Right renal pelvis (tissue), 4 donors: ENCODE measurements around the gene TRIOBP. TPM values are rescaled to one million over a fixed set of nuclear protein-coding genes. Genes with fewer than 3 reads are reported as not detected.
A peak's percentile ranks its signal among the peaks of the same experiment; 100 is the strongest.
"Not testable (repeated sequence)": the region's sequence is repeated elsewhere in the genome, so short reads cannot be mapped to it uniquely, and the experiment has no call there.

Experiments used
- DNase-seq, 4 donors: peaks; one replicate each; pipeline ENCODE4 v3.0.0-alpha.2; 2013; ENCODE audit warnings: low read depth in 4 of 4, low spot score in 3 of 4, missing footprints in 1 of 4
- polyA plus RNA-seq, 4 donors: library from polyadenylated mRNA; unstranded; fragments of 120-200 nt; gene quantifications; one replicate each; pipeline ENCODE4 v1.2.1, GENCODE V29; 2013; ENCODE audit not compliant: insufficient read length in 4 of 4

The TRIOBP gene
- polyA plus RNA-seq, 4 donors, result 60.6 to 89.0 (median 64.1) TPM

DNA sequence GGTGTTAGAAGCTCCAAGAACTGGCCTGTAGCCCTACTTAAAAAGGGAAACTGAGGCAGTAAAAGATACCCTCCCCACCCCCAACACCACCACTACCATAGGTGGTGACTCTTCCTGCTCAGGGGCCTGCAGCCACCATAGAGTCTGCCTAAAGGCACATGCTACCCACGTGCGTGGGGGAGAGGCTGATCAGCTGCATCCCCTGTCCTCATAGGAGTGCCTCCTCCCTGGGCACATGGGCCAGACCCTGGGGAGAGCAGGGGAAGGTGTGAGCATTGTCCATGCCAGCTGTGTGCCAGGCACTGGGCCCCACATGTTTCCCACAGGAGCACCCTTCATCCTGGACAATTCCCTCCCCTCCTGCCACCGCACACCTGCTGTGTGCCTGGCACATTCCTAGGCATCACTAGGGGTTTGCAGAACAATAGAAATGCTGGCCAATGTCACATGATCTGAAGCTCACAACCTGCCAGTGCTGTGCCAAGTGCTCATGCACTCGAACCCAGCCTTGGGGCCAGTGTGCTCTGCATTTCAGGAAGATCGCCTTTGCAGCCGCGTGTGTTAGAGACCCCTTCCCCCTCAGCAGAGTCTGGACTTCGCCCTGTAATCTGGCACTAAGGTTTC lies 69.2 kb downstream of the TRIOBP start:
- DNase-seq, result no peak

DNA sequence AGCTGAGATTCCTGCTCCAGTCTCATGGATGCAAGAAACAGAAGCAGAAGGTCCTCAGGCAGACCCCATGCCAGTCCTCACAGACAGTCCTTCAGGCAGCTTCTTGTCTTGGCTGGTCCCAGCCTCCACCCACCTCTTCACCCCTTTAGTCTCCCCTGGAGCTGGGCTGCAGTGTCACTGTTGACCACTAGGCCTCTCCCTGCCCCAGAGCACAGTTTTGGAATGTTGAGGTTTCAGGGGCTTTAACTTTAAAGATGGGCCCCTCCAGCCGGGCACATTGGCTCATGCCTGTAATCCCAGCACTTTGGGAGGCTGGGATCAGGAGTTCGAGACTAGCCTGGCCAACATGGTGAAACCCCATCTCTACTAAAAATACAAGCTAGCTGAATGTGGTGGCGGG lies 71.4 kb downstream of the TRIOBP start:
- no peak for DNase-seq

DNA sequence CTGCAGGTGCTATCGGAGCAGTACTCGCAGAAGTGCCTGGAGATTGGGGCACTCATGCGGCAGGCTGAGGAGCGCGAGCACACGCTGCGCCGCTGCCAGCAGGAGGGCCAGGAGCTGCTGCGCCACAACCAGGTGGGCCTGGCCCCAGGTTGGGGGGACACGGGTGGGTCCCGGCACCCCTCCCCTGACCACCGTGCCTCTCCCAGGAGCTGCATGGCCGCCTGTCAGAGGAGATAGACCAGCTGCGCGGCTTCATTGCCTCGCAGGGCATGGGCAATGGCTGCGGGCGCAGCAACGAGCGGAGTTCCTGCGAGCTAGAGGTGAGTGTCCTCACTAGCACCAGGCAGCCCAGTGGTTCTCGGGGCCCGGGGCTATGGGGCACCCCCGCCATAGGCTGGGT lies 72.2 kb downstream of the TRIOBP start:
- DNase-seq, result no peak

DNA sequence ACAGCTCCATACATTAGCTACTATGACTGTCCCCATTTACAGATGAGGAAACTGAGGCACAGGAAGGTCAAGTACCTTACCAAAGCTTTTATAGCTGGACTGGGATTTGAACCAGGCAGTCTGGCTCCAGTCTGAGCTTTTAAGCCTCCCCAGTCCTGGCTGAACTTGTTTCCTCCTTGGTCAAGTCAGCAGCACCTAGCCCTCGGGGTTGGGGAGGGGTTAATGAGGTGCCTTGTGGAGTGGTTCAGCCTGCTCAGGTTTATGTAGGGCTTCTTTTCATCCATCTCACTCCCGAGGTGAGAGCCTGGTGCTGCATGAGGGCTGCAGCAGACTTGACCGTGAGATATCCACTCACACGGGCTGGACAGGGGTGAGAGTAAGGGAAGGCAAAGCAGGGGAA lies 74.2 kb downstream of the TRIOBP start:
- DNase-seq, result no peak

DNA sequence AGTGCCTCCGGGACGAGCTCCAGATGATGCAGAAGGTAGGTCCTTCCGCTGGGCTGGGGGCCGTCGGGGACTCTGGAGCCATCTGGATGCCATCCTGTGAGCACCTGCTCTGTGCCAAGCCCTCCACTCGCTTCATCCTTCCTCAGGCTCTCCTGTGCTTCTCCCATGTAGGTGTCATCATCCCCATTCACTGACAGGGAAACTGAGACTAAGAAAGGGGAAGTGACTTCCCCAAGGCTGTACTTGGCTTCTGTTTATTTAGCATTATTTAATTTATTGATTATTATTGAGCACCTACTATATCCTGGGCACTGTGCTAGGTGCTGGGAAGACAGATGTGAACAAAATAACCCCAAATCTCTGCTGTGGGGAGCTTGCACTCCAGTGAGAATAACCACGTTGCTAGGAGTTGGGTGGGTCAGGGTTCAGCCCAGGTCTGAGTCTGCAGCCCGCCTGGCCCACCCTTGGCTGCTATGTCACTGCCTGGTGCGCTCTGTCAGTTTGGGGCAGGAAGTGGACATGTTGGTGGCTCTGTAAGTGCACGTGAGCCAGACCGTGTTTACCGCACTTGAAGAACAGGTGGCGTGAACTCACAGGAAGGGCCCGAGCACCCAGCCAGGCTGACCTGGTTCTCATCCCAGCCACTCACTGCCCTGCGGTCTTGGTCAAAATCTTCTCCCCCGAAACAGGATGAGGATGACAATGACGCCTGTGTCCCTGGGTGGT lies 75.0 kb downstream of the TRIOBP start:
- no peak for DNase-seq

DNA sequence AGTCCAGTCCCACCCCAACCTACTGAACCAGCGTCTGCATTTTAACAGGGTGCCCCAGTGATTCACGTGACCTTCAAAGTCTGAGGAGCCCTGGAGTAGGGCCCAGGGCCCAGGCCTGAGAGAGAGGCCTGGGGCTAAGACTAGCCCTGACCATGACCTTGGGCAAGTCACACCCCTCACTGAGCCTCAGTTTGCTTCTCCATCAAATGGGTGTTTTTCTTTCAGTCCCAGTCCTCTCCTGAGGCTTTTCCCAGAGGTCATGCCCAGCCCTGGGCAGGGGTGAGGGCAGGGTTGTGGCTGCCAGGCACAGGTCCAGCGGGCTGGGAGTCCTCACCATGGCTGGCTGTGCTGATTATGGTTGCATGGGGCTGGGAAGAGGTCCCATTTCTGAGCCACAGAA lies 77.9 kb downstream of the TRIOBP start:
- DNase-seq, result no peak

DNA sequence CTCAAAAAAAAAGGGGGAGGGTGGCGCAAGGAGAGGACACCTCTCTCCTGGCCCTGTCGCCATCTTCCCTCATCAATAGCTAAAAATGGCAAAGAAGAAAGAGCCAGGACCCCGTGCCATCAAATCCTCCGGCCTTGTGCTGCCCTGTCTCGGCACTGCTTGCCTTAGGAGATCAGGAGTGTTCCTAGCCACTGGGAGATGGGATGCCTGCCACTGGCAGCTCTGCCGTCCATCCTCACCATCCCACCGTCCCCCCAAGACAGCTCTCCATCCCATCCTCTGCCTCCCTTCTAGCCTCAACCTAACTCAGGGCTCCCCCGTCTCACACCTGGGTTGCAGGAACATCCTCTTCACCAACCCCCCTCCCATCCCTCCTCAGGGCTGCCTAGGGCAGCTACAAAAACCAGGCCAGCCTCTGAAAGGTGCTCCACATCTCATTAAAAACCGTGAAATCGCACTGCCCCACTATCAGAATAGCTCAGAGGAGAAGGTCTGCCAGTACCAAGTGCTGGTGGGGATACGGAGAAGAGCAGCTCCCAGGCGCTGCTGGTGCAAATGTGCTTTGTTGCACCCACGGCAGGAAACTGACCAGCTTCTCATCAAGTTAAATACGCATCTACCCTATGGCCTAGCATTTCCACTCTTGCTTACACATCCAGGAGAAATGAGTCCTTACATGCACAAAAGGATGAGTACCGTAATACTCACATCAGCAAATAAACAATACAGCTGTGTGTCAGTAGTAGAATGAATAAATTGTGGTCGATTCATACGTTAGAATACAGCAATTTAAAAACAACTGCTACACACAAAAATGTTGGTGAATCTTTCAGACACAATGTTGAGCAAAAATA lies 79.2 kb downstream of the TRIOBP start:
- no peak for DNase-seq

DNA sequence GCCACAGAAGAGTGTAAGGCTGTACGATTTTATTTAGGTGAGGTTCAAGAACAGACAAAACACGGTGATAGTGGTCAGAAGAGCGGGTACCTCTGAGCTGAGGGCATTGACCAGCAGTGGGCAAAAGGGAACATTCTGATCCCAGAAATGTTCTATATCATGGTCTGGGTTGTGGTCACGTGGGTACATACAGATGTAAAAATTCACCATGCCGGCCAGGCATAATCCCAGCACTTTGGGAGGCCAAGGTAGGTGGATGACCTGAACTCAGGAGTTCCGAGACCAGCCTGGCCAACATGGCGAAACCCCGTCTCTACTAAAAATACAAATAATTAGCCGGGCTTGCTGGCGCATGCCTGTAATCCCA lies 79.8 kb downstream of the TRIOBP start:
- DNase-seq, result no peak

DNA sequence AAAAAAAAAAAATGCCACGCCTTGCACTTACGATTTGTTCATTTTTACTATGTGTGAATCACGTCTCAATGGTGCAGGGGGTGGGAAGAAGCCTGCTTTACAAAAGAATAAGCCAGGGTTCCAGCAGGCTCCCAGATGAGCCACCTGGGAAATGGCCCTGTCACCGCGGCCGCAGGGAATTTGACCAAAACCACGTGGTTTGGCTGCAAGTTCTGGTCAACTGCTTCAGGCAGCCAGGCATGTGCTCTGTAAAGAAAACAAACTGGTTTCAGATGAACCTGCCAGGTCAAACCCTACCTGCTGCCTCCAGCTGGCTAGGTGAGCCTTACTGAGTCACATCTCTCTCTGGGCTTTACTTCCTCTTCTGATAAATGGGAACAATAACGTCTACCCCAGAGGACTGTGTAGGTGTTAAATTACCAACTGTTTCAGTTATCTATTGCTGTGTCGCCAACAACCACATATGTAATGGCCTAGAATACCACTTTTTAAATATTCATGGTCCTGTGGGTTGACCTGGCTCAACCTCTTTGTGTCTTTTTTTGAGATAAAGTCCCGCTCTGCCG lies 80.4 kb downstream of the TRIOBP start:
- DNase-seq, result peak in 1 of 4 donors; percentile 40

DNA sequence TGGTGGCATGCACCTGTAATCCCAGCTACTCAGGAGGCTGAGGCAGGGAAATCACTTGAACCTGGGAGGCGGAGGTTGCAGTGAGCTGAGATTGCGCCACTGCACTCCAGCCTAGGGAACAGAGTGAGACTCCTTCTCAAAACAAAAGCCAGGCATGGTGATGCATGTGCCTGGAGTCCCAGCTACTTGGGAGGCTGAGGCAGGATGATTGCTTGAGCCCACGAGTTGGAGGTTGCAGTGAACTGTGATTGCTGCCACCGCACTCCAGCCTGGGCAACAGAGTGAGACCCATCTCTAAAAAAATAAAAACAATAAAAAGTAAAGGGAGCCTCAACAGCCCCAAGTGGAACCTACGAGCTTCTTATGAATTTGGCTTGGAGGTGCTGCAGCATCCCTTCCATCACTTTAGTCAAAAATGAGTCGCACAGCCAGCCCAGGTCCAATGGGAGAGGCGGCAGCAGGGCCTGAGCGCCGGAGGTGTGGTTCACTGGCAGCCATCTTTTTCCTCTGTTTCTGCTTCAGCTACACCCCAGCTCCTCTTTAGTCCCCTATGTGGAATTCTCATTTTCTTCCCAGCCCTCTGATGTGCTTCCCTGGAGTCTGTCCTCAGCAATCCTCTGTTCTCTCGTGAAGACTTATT lies 81.6 kb downstream of the TRIOBP start:
- DNase-seq, result no peak

DNA sequence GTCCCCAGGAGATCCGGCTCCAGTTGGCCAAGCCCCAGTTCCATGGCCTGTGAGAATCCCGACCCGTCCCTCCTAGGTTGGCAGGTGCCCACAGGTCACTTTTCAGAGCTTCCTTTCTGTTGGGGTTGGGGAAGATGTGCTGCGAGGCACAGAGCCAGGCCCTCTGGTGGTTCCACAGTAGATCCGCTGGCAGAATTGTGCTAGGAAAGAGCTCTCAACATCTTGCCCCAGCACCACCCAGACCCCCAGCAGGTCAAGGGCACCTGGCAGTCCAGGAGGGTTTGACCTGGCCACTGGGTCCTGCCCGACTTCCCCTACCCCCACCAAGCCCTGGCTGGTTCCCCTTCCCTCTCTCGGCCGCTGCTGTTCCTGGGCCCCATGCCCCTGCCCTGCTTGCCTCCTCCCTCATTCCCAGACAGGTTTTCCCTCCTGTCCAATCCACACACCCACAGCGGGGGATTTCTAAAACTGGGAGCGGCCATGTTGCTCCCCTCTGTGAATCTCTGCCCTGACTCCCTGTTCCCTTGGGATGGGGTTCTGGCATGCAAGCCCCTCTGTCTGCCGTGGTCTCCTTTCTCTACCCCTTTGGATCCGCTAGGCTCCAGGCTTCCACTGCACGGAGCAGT lies 84.7 kb downstream of the TRIOBP start:
- no peak for DNase-seq

DNA sequence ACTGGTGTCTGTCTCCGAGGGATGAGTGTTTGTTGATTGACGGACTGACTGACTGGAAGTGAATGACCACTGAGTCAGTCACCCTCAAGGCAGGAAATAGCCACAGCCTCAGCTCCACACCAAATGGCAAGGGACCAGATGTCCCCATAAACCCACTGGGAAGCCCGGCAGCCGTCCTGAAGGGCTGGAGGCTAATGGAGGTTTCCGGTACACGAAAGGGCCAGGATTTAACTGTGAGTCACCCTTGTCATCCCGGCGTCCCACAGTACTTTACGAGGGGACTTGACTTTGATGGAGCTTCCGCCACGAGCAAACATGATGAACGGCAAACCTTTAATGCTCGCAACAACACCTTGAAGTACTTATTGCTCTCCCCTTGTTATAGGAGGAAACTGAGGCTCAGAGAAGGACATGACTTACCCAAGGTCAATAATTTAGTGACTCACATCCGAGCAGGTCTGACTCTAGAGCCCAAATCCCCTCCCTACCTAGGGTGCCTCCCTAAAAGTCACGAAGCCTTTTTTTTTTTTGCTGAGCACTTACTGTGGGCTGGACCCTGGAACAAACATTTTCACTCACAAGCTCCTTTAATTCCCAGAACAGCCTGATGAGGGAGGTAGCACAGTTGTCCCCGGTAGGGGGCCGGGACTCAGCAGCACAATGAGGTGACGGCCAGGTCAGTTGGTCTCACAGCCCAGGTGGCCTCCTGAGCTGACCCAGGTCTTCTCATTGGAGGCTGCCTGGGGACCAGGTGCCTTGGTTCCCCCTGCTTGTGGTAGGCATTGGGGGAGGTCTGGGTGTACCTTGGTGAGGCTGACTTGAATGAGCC lies 85.7 kb downstream of the TRIOBP start:
- no peak for DNase-seq

DNA sequence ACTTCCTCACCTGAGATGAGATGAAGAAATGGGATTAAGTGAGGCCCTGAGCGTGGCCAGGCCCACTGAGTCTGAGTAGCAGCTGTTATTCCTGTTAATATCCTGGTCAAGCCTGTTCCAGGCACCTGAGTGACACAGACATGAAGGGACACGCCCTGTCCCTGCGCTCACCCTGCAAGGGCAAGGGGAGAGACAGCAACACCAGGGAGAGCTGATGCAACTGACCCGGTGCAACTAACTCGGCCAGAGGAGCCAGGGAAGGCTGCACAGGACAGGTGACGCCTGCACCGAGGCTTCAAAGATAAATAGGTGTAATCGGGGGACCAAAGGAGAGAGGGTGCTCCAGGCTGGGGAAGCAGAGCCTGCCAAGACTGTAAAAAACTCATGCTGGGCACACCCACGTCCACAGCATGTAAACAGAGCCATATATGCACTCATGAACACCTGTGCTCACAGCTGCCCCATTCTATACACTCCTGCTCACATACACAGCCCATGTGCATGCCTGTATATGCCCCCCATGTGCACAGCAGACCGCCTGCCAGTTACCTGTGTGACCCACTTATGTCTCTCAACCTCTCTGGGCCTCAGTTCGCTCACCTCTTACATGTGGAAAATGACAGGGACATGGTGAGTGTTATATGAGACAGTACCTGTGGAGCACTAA lies 88.1 kb downstream of the TRIOBP start:
- DNase-seq, result no peak

DNA sequence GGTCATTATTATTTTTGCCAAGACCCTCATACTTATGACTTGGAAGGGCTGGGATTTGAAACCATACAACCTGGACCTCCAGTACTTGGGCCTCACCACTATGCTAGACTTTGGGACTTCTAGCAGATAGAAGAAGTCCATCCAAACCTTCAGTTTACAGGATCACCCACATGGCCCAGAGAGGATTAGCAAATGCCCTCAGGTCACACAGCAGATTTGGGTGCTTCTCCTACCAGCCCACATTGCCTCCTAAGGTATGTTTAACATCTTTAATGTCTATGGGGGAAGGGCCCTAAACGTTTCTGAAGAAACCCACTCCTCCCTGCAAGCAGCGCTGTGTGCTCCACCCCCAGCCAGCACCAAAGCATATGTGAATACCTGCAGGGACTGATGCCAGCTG lies 93.4 kb downstream of the TRIOBP start:
- no peak for DNase-seq

DNA sequence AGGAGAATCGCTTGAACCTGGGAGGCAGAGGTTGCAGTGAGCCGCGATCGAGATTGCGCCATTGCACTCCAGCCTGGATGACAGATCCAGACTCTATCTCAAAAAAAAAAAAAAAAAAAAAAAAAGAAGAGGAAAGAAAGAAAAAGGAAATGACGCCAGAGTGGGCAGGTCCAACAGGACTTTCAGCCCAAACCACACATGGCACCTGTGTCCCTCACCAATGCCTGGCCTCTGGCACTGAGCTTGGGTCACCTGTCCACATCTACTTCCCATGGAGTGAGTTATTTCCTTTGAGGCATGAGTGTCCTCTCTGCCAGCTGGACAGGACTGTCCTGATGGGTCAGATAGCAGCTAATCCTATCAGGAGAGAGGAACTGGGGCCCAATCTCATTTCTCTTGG lies 95.6 kb downstream of the TRIOBP start:
- no peak for DNase-seq

DNA sequence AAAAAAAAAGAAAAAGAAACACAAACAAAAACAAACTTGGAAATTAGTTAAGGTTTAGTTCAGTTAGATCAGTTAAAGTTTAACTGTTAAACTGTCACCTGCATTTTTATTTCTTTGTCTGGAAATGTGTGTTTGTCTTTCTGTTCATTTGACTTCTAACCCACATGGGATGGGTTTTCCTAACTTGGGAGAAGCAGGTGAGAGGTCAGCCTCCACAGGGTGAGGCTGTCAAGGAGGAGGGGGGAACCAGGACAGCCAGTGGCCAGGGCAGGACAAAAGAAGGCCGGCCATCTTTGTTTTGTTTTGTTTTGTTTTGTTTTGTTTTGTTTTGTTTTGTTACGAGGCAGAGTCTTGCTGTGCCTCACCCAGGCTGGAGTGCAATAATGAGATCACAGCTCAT lies 97.5 kb downstream of the TRIOBP start:
- no peak for DNase-seq

DNA sequence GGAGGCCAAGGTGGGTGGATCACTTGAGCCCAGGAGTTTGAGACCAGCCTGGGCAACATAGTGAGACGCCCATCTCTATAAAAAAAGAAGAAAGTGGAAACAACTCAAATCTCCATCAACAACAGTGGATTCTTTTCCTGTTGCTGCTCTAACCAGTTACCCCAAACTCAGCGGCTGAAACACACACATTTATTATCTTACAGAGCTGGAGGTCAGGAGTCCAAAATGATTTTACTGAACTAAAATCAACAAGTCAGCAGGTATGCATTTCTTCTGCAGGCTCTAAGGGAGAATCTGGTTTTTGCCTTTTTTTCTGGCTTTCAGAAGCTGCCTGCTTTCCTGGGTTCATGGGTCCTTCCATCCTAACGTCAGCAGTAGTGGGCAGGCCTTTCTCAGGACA lies 99.2 kb downstream of the TRIOBP start:
- no peak for DNase-seq

DNA sequence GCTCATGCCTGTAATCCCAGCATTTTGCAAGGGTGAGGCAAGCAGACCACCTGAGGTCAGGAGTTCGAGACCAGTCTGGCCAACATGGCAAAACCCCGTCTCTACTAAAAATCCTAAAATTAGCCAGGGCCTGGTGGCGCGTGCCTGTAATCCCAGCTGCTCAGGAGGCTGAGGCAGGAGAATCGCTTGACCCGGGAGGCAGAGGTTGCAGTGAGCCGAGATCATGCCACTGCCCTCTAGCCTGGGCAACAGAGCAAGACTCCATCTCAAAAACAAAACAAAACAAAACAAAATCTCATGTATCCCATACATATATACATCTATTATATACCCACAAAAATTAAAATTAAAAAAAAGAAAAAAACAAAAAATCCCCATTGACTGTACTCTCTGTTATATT lies 100.4 kb downstream of the TRIOBP start:
- DNase-seq, result not testable (repeated sequence)

DNA sequence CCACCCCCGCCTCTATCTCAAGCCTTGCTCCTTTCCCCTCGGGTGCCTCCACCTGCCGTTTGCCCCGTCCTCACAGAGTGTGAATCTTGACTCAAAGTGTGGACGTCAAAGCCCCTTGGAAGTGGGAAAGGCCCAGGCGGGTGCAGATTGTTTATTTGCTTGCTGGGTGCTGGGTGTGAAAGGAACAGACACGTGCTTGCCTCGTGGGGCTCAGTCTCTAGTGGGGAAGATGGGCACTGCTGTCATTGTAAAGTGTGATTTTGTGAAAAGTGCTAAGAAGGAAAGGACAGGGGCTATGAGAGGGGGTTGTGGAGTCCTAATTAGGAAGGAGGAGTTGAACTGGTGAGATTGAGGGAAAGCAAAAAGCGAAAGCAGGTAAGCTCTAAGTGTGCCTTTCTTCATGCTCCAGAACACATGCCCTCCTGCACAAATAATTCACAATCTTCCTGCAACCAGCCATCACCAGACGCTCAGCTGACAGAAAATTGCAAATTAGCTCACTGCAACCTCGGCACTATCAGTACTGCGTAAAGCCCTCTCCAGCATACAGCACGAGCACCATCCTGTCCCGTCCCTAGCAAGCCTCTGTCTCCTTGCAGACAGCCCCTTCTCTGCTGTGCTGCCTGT lies 101.1 kb downstream of the TRIOBP start:
- DNase-seq, result no peak
